ENCODE measurements around the gene RXFP1.

RXFP1 gene

DNA sequence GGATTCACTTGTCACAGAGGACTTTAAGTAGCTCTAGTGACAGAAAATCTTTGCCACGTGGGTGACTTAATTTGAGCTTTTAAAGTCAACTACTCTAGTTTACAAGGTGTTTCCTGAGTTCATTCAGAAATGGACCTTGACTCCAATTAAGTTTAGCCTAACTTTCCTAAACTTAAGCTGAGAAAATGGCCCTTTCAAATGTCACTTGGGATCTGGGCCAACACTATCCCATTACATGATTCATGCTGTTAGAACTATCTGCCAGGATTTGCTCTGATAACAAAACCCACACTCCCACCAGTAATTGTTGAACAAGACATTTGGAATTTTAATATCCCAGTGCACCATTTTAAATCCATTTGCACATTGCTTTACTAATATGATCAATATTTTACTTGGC lies 109.2 kb downstream of the RXFP1 start:
- ATAC-seq, result no peak

GRCh38 chr4:158636619-158637018 lies 114.9 kb downstream of the RXFP1 start:
- TF ChIP-seq, protein P1, sequence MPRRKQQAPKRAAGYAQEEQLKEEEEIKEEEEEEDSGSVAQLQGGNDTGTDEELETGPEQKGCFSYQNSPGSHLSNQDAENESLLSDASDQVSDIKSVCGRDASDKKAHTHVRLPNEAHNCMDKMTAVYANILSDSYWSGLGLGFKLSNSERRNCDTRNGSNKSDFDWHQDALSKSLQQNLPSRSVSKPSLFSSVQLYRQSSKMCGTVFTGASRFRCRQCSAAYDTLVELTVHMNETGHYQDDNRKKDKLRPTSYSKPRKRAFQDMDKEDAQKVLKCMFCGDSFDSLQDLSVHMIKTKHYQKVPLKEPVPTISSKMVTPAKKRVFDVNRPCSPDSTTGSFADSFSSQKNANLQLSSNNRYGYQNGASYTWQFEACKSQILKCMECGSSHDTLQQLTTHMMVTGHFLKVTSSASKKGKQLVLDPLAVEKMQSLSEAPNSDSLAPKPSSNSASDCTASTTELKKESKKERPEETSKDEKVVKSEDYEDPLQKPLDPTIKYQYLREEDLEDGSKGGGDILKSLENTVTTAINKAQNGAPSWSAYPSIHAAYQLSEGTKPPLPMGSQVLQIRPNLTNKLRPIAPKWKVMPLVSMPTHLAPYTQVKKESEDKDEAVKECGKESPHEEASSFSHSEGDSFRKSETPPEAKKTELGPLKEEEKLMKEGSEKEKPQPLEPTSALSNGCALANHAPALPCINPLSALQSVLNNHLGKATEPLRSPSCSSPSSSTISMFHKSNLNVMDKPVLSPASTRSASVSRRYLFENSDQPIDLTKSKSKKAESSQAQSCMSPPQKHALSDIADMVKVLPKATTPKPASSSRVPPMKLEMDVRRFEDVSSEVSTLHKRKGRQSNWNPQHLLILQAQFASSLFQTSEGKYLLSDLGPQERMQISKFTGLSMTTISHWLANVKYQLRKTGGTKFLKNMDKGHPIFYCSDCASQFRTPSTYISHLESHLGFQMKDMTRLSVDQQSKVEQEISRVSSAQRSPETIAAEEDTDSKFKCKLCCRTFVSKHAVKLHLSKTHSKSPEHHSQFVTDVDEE (CRISPR knock-in tag; IDR thresholded peaks at IDR 0.05), result no peak
- TF ChIP-seq TCF4 (CRISPR knock-in tag; IDR thresholded peaks at IDR 0.05; ENCODE audit: borderline replicate concordance), result no peak
- no peak for TF ChIP-seq ZNF8 (CRISPR knock-in tag; IDR thresholded peaks at IDR 0.05)
- no peak for TF ChIP-seq SNAI2 (CRISPR knock-in tag; IDR thresholded peaks at IDR 0.05)
- TF ChIP-seq, protein P2, sequence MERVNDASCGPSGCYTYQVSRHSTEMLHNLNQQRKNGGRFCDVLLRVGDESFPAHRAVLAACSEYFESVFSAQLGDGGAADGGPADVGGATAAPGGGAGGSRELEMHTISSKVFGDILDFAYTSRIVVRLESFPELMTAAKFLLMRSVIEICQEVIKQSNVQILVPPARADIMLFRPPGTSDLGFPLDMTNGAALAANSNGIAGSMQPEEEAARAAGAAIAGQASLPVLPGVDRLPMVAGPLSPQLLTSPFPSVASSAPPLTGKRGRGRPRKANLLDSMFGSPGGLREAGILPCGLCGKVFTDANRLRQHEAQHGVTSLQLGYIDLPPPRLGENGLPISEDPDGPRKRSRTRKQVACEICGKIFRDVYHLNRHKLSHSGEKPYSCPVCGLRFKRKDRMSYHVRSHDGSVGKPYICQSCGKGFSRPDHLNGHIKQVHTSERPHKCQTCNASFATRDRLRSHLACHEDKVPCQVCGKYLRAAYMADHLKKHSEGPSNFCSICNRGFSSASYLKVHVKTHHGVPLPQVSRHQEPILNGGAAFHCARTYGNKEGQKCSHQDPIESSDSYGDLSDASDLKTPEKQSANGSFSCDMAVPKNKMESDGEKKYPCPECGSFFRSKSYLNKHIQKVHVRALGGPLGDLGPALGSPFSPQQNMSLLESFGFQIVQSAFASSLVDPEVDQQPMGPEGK (CRISPR knock-in tag; IDR thresholded peaks at IDR 0.05; ENCODE audit: borderline replicate concordance), result no peak
- TF ChIP-seq BACH2 (CRISPR knock-in tag; IDR thresholded peaks at IDR 0.05; ENCODE audit: borderline replicate concordance), result no peak
- no peak for ATAC-seq

More for the DNA sequence above, 109.2 kb downstream of the RXFP1 start:
- TF ChIP-seq ISL1 (CRISPR knock-in tag; IDR thresholded peaks at IDR 0.05) (peak; percentile 89), ARNTL (CRISPR knock-in tag; IDR thresholded peaks at IDR 0.05; ENCODE audit: borderline replicate concordance, low read depth) (no peak), TCF4 (CRISPR knock-in tag; IDR thresholded peaks at IDR 0.05; ENCODE audit: borderline replicate concordance) (no peak), SNAI2 (CRISPR knock-in tag; IDR thresholded peaks at IDR 0.05) (no peak), BACH2 (CRISPR knock-in tag; IDR thresholded peaks at IDR 0.05; ENCODE audit: borderline replicate concordance) (no peak), CSRNP3 (CRISPR knock-in tag; IDR thresholded peaks at IDR 0.05) (no peak), ZFP30 (CRISPR knock-in tag; IDR thresholded peaks at IDR 0.05) (no peak), ZFP3 (CRISPR knock-in tag; IDR thresholded peaks at IDR 0.05) (peak; percentile 53; the same call in 1 of the 2 replicates)
- TF ChIP-seq, protein P3, sequence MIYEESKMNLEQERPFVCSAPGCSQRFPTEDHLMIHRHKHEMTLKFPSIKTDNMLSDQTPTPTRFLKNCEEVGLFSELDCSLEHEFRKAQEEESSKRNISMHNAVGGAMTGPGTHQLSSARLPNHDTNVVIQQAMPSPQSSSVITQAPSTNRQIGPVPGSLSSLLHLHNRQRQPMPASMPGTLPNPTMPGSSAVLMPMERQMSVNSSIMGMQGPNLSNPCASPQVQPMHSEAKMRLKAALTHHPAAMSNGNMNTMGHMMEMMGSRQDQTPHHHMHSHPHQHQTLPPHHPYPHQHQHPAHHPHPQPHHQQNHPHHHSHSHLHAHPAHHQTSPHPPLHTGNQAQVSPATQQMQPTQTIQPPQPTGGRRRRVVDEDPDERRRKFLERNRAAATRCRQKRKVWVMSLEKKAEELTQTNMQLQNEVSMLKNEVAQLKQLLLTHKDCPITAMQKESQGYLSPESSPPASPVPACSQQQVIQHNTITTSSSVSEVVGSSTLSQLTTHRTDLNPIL (CRISPR knock-in tag; IDR thresholded peaks at IDR 0.05; ENCODE audit: low read depth), result no peak

- ATAC-seq, result no peak
- TF ChIP-seq CSRNP3 (CRISPR knock-in tag; IDR thresholded peaks at IDR 0.05), result no peak
- no peak for TF ChIP-seq ZFP3 (CRISPR knock-in tag; IDR thresholded peaks at IDR 0.05)
- no peak for TF ChIP-seq BACH2 (CRISPR knock-in tag; IDR thresholded peaks at IDR 0.05; ENCODE audit: borderline replicate concordance)
- no peak for TF ChIP-seq CSDC2 (CRISPR knock-in tag; IDR thresholded peaks at IDR 0.05)
- no peak for TF ChIP-seq PPARA (CRISPR knock-in tag; IDR thresholded peaks at IDR 0.05; ENCODE audit: borderline replicate concordance)
- no peak for TF ChIP-seq ZNF565 (CRISPR knock-in tag; conservative IDR thresholded peaks at IDR 0.05; ENCODE audit: low read depth)
- TF ChIP-seq ZC3H10 (CRISPR knock-in tag; IDR thresholded peaks at IDR 0.05), result no peak
- TF ChIP-seq ZNF8 (CRISPR knock-in tag; IDR thresholded peaks at IDR 0.05), result no peak
- TF ChIP-seq, protein P3 (CRISPR knock-in tag; IDR thresholded peaks at IDR 0.05; ENCODE audit: low read depth), result no peak
- TF ChIP-seq TCF4 (CRISPR knock-in tag; IDR thresholded peaks at IDR 0.05; ENCODE audit: borderline replicate concordance), result no peak
- TF ChIP-seq, protein P4, sequence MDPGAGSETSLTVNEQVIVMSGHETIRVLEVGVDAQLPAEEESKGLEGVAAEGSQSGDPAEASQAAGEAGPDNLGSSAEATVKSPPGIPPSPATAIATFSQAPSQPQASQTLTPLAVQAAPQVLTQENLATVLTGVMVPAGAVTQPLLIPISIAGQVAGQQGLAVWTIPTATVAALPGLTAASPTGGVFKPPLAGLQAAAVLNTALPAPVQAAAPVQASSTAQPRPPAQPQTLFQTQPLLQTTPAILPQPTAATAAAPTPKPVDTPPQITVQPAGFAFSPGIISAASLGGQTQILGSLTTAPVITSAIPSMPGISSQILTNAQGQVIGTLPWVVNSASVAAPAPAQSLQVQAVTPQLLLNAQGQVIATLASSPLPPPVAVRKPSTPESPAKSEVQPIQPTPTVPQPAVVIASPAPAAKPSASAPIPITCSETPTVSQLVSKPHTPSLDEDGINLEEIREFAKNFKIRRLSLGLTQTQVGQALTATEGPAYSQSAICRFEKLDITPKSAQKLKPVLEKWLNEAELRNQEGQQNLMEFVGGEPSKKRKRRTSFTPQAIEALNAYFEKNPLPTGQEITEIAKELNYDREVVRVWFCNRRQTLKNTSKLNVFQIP (CRISPR knock-in tag; IDR thresholded peaks at IDR 0.05; ENCODE audit: borderline replicate concordance, low read depth), result no peak
- TF ChIP-seq TOX (CRISPR knock-in tag; IDR thresholded peaks at IDR 0.05; ENCODE audit: borderline replicate concordance), result no peak
- no peak for TF ChIP-seq ZFP30 (CRISPR knock-in tag; IDR thresholded peaks at IDR 0.05)
- TF ChIP-seq, protein P1 (CRISPR knock-in tag; IDR thresholded peaks at IDR 0.05), result no peak
- TF ChIP-seq SNAI2 (CRISPR knock-in tag; IDR thresholded peaks at IDR 0.05), result no peak
Observed at GRCh38 chr4:158644356-158644755, 122.7 kb downstream of the RXFP1 start.

All from SK-N-SH treated with all-trans-retinoic acid at 6 μM for 48 hours (cell line).